ENCODE data around the gene ENPP7.

- TF ChIP-seq POLR2A (IDR thresholded peaks at IDR 0.05): no peak
- no peak for TF ChIP-seq CTCF (IDR thresholded peaks at IDR 0.05 in 4 of 5, conservative IDR thresholded peaks at IDR 0.05 in 1 of 5)
Measured at GRCh38 chr17:79745641-79746105, 14.9 kb downstream of the ENPP7 start.
